ENCODE data around the gene ADRA2B.

Gene ADRA2B

GRCh38 chr2:96157649-96158553 is 41.5 kb upstream of the ADRA2B start:
- TF ChIP-seq CTCF (conservative IDR thresholded peaks at IDR 0.05) = no peak
- TF ChIP-seq ZFX (IDR thresholded peaks at IDR 0.05) = no peak
- H3K27ac ChIP-seq = no peak overlapping the region

- no peak overlapping the region for H3K27ac ChIP-seq
- TF ChIP-seq ZFX (IDR thresholded peaks at IDR 0.05) = no peak
- no peak for TF ChIP-seq CTCF (conservative IDR thresholded peaks at IDR 0.05)
Measured at GRCh38 chr2:96156926-96157648, 40.7 kb upstream of the ADRA2B start.

- TF ChIP-seq ZFX (IDR thresholded peaks at IDR 0.05) = no peak
- TF ChIP-seq CTCF (conservative IDR thresholded peaks at IDR 0.05) = no peak
- H3K27ac ChIP-seq = no peak overlapping the region
Measured at GRCh38 chr2:96156011-96156820, 39.8 kb upstream of the ADRA2B start.

GRCh38 chr2:96154506-96155380 is 38.4 kb upstream of the ADRA2B start:
- TF ChIP-seq ZFX (IDR thresholded peaks at IDR 0.05) (no peak), CTCF (conservative IDR thresholded peaks at IDR 0.05) (no peak)
- no peak overlapping the region for H3K27ac ChIP-seq

GRCh38 chr2:96153991-96154431 is 37.6 kb upstream of the ADRA2B start:
- no peak overlapping the region for H3K27ac ChIP-seq
- TF ChIP-seq ZFX (IDR thresholded peaks at IDR 0.05) (no peak), CTCF (conservative IDR thresholded peaks at IDR 0.05) (no peak)

- H3K27ac ChIP-seq = no peak overlapping the region
- no peak for TF ChIP-seq CTCF (conservative IDR thresholded peaks at IDR 0.05)
- TF ChIP-seq ZFX (IDR thresholded peaks at IDR 0.05) = no peak
Measured at GRCh38 chr2:96153291-96153713, 36.9 kb upstream of the ADRA2B start.

Data from C4-2B (cell line).